ENCODE measurements around the gene ARHGEF4. TPM values are rescaled to one million over a fixed set of nuclear protein-coding genes. Genes with fewer than 3 reads are reported as not detected.

The ARHGEF4 gene
- total RNA-seq, 1 experiment from 2014 or later = 26.6 TPM

GRCh38 chr2:131004446-131005209 is 167.9 kb downstream of the ARHGEF4 start:
- ChIA-PET CTCF (no interaction called here), POLR2A (no interaction called here), RAD21 (ENCODE audit: low non-redundant PET in 1 of 2, low total read pairs in 2 of 2, uncharacterized antibody in 2 of 2, unreplicated experiment in 2 of 2) (no interaction called here)
- no peaks in the 10 kb centered on the region for H4K20me1 ChIP-seq (ENCODE audit: insufficient read depth)
- ATAC-seq (no peak), DNase-seq (ENCODE audit: low read depth, low spot score) (no peak)
- no peak overlapping the region for H2AFZ ChIP-seq (ENCODE audit: low read depth, low read length, poor library complexity, severe bottlenecking)
- H3K9me2 ChIP-seq (ENCODE audit: insufficient read depth) = no peaks in the 10 kb centered on the region
- no TSS peak for BruUV-seq (replicated peaks)
- no peak overlapping the region for H3K4me2 ChIP-seq (ENCODE audit: low read length)
- no peak overlapping the region for H3K9ac ChIP-seq (ENCODE audit: low read length)
- no peaks in the 10 kb centered on the region for H3K36me3 ChIP-seq (ENCODE audit: control insufficient read depth in 1 of 2, insufficient read depth in 2 of 2, low read length in 2 of 2)
- no peaks in the 10 kb centered on the region for H3K79me2 ChIP-seq (ENCODE audit: insufficient read depth, low read length)
- H3K9me3 ChIP-seq (ENCODE audit: control insufficient read depth in 1 of 2, insufficient read depth in 1 of 2, low read depth in 1 of 2, low read length in 2 of 2) = no peaks in the 10 kb centered on the region
- H3K27ac ChIP-seq (ENCODE audit: low read depth, low read length) = no peak overlapping the region
- no peak for TF ChIP-seq ELF1 (IDR thresholded peaks at IDR 0.05; ENCODE audit: borderline replicate concordance, low read depth)
- no peak for TF ChIP-seq ZFX (IDR thresholded peaks at IDR 0.05)
- no peak for TF ChIP-seq SP1 (IDR thresholded peaks at IDR 0.05; ENCODE audit: low read depth)
- TF ChIP-seq CEBPB (IDR thresholded peaks at IDR 0.05; ENCODE audit: low read depth) = no peak
- TF ChIP-seq POLR2AphosphoS5 (IDR thresholded peaks at IDR 0.05; ENCODE audit: low read depth, low read length) = no peak
- H3K4me3 ChIP-seq (replicated peaks in 1 of 2; ENCODE audit: low read depth in 1 of 2, low read length in 2 of 2) = no peak overlapping the region
- intact Hi-C loops (cut with micrococcal nuclease) = no loop called here
- H3K4me1 ChIP-seq (ENCODE audit: control insufficient read depth in 1 of 2, insufficient read depth in 2 of 2, low read length in 2 of 2) = no peaks in the 10 kb centered on the region
- H3K27me3 ChIP-seq (ENCODE audit: insufficient read depth, low read length) = no peaks in the 10 kb centered on the region

GRCh38 chr2:131005216-131005935 is 168.7 kb downstream of the ARHGEF4 start:
- no peaks in the 10 kb centered on the region for H3K9me3 ChIP-seq (ENCODE audit: control insufficient read depth in 1 of 2, insufficient read depth in 1 of 2, low read depth in 1 of 2, low read length in 2 of 2)
- no TSS peak for BruUV-seq (replicated peaks)
- H3K27ac ChIP-seq (ENCODE audit: low read depth, low read length) = no peak overlapping the region
- RAD21 ChIA-PET (ENCODE audit: low non-redundant PET in 1 of 2, low total read pairs in 2 of 2, uncharacterized antibody in 2 of 2, unreplicated experiment in 2 of 2) = no interaction called here
- POLR2A ChIA-PET = no interaction called here
- no peak for TF ChIP-seq SIN3A (IDR thresholded peaks at IDR 0.05; ENCODE audit: low read depth)
- TF ChIP-seq SRF (IDR thresholded peaks at IDR 0.05; ENCODE audit: low read depth) = no peak
- no peak for TF ChIP-seq ZFX (IDR thresholded peaks at IDR 0.05)
- TF ChIP-seq POLR2A (IDR thresholded peaks at IDR 0.05; ENCODE audit: borderline replicate concordance, extremely low read depth, insufficient read depth, insufficient read length) = no peak
- TF ChIP-seq JUND (IDR thresholded peaks at IDR 0.05) = no peak
- TF ChIP-seq CBX3 (IDR thresholded peaks at IDR 0.05; ENCODE audit: low read depth) = no peak
- TF ChIP-seq ELF1 (IDR thresholded peaks at IDR 0.05; ENCODE audit: borderline replicate concordance, low read depth) = no peak
- no peak for TF ChIP-seq MAX (IDR thresholded peaks at IDR 0.05)
- TF ChIP-seq TCF7L2 (IDR thresholded peaks at IDR 0.05; ENCODE audit: borderline replicate concordance, extremely low read depth, insufficient read depth, insufficient read length) = no peak
- no peak for TF ChIP-seq YY1 (IDR thresholded peaks at IDR 0.05; ENCODE audit: extremely low read depth, insufficient replicate concordance, low read depth, low read length)
- TF ChIP-seq EGR1 (IDR thresholded peaks at IDR 0.05; ENCODE audit: low read depth) = no peak
- TF ChIP-seq POLR2AphosphoS5 (IDR thresholded peaks at IDR 0.05; ENCODE audit: low read depth, low read length) = no peak
- TF ChIP-seq EZH2 (IDR thresholded peaks at IDR 0.05) = no peak
- TF ChIP-seq RAD21 (IDR thresholded peaks at IDR 0.05; ENCODE audit: low read depth) = no peak
- no peak for TF ChIP-seq EZH2phosphoT487 (IDR thresholded peaks at IDR 0.05; ENCODE audit: borderline replicate concordance)
- H3K9me2 ChIP-seq (ENCODE audit: insufficient read depth) = no peaks in the 10 kb centered on the region
- no peaks in the 10 kb centered on the region for H3K36me3 ChIP-seq (ENCODE audit: control insufficient read depth in 1 of 2, insufficient read depth in 2 of 2, low read length in 2 of 2)
- H2AFZ ChIP-seq (ENCODE audit: low read depth, low read length, poor library complexity, severe bottlenecking) = no peak overlapping the region
- no peaks in the 10 kb centered on the region for H4K20me1 ChIP-seq (ENCODE audit: insufficient read depth)
- H3K4me1 ChIP-seq (ENCODE audit: control insufficient read depth in 1 of 2, insufficient read depth in 2 of 2, low read length in 2 of 2) = no peaks in the 10 kb centered on the region
- no peak overlapping the region for H3K9ac ChIP-seq (ENCODE audit: low read length)
- no peaks in the 10 kb centered on the region for H3K79me2 ChIP-seq (ENCODE audit: insufficient read depth, low read length)
- CTCF ChIA-PET = no interaction called here
- ATAC-seq (no peak), DNase-seq (ENCODE audit: low read depth, low spot score) (no peak)
- H3K4me3 ChIP-seq (replicated peaks in 1 of 2; ENCODE audit: low read depth in 1 of 2, low read length in 2 of 2) = no peak overlapping the region
- intact Hi-C loops (cut with micrococcal nuclease) = no loop called here
- H3K4me2 ChIP-seq (ENCODE audit: low read length) = no peak overlapping the region
- H3K27me3 ChIP-seq (ENCODE audit: insufficient read depth, low read length) = no peaks in the 10 kb centered on the region

Data from HCT116 (cell line).